Brain microvascular endothelial cell (primary cell): ENCODE measurements around the gene KAZN.

Experiments used
- DNase-seq: peaks from one replicate; pipeline ENCODE4 v3.0.0-alpha.2; 2020
- H3K27ac ChIP-seq: fragments of 250-450 bp; sonication (Bioruptor Pico); 2 replicates; pipeline ENCODE4 v1.5.1; 2020; ENCODE audit warnings: mild to moderate bottlenecking, moderate library complexity
- H3K27me3 ChIP-seq: fragments of 250-450 bp; sonication (Bioruptor Pico); replicated peaks from 2 replicates; pipeline ENCODE4 v1.5.1; 2020; ENCODE audit warnings: mild to moderate bottlenecking
- H3K36me3 ChIP-seq: fragments of 250-450 bp; sonication (Bioruptor Pico); replicated peaks from 2 replicates; pipeline ENCODE4 v1.5.1; 2020; ENCODE audit warnings: mild to moderate bottlenecking
- H3K4me3 ChIP-seq: 2 replicates; pipeline ENCODE4 v1.5.1; 2011; ENCODE audit warnings: low read depth, mild to moderate bottlenecking, control low read depth, low read length, moderate library complexity
- in situ Hi-C: cut with HindIII; loops from 2 replicates; pipeline ENCODE4 v1.10.0; 2017; ENCODE audit warnings: low sequenced_read_pairs, low pct_ligation_motif_present
- TF ChIP-seq, protein P1 (sequence below): IDR thresholded peaks from 2 replicates; pipeline ENCODE4 v1.5.1; 2011; ENCODE audit warnings: low read depth, mild to moderate bottlenecking, moderate library complexity, low read length, control low read depth, inconsistent platforms; ENCODE audit errors: missing control alignments

The KAZN gene

GRCh38 chr1:14707531-14708445 is 109.3 kb downstream of the KAZN start:
- in situ Hi-C loops = no loop called here

DNA sequence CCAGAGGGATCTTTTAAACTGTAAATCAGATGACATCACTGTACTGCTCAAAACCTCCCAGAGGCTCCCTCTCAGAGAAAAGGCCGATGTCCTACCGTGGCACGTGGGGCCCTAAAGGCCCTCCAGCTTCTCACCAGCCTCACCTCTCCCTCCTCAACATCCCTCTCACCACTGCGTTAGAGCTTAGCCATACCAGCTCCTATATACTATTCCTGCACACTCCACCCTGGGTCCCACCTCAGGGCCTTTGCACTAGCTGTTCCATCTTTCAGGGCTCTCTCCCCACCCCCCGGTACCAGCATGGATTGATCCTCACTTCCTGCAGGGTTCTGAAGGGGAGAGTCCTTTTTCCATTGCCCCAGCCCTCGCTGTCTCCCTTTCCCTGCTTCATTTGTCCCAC is 111.8 kb downstream of the KAZN start:
- no peak overlapping the region for H3K27ac ChIP-seq
- in situ Hi-C loops = no loop called here
- H3K36me3 ChIP-seq = no peaks in the 10 kb centered on the region
- H3K27me3 ChIP-seq = no peaks in the 10 kb centered on the region
- no peak for DNase-seq
- TF ChIP-seq, protein P1, sequence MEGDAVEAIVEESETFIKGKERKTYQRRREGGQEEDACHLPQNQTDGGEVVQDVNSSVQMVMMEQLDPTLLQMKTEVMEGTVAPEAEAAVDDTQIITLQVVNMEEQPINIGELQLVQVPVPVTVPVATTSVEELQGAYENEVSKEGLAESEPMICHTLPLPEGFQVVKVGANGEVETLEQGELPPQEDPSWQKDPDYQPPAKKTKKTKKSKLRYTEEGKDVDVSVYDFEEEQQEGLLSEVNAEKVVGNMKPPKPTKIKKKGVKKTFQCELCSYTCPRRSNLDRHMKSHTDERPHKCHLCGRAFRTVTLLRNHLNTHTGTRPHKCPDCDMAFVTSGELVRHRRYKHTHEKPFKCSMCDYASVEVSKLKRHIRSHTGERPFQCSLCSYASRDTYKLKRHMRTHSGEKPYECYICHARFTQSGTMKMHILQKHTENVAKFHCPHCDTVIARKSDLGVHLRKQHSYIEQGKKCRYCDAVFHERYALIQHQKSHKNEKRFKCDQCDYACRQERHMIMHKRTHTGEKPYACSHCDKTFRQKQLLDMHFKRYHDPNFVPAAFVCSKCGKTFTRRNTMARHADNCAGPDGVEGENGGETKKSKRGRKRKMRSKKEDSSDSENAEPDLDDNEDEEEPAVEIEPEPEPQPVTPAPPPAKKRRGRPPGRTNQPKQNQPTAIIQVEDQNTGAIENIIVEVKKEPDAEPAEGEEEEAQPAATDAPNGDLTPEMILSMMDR = no peak
- no peak overlapping the region for H3K4me3 ChIP-seq

More at GRCh38 chr1:14707531-14708445, 109.3 kb downstream of the KAZN start:
- TF ChIP-seq, protein P1 = no peak
- Histone ChIP-seq H3K4me3 (no peak overlapping the region), H3K27ac (no peak overlapping the region), H3K36me3 (no peaks in the 10 kb centered on the region), H3K27me3 (no peaks in the 10 kb centered on the region)
- DNase-seq = no peak

DNA sequence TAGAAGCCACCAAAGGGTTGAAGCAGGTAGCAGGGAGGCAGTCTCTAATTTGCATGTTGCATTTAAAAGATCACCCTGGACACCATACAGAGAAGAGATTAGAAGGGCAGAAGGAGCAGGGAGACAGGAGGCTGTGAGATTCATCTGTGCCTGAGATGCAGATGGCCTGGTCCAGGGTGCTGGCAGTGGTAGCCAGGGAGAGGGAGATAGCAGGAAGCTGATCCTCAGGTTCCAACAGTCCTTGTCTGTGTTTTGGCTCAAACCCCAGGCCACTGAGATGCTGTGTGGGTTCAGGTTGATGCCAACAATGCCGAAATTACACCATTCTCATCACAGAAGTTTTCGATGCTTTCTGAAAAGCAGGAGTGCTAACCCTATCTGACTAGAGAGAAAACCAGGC is 113.7 kb downstream of the KAZN start:
- H3K4me3 ChIP-seq = no peak overlapping the region
- in situ Hi-C loops = no loop called here
- TF ChIP-seq, protein P1 = no peak
- H3K27ac ChIP-seq = no peak overlapping the region
- H3K27me3 ChIP-seq = no peaks in the 10 kb centered on the region
- no peaks in the 10 kb centered on the region for H3K36me3 ChIP-seq
- DNase-seq = no peak

DNA sequence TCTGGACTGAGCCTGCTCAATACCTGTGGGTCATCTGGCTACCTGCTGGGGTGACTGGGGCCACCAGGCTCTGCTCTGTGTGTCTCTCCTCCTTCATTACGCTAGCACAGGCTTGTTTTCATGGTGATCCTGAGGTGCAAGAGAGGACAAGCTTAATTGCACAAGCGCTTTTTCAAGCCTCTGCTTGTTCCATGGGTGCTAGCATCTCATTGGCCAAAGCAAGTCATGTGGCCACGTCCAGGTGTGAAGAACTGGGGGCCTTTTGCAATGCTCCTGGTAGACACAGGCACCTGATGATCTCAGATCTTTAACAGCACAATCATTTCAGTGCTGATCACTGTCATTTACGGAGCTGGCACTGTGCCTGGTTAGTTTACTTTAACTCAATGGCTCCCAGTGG is 114.6 kb downstream of the KAZN start:
- H3K27ac ChIP-seq = no peak overlapping the region
- no peaks in the 10 kb centered on the region for H3K36me3 ChIP-seq
- no peak for DNase-seq
- no peaks in the 10 kb centered on the region for H3K27me3 ChIP-seq
- TF ChIP-seq, protein P1 = no peak
- no peak overlapping the region for H3K4me3 ChIP-seq
- in situ Hi-C loops = no loop called here

GRCh38 chr1:14715266-14715665 is 116.8 kb downstream of the KAZN start:
- no peak overlapping the region for H3K27ac ChIP-seq
- H3K27me3 ChIP-seq = no peaks in the 10 kb centered on the region
- no peaks in the 10 kb centered on the region for H3K36me3 ChIP-seq
- in situ Hi-C loops = no loop called here
- no peak for DNase-seq
- TF ChIP-seq, protein P1 = no peak
- no peak overlapping the region for H3K4me3 ChIP-seq
